GM10847 (cell line): ENCODE results near the gene DOCK7.

Experiments
- POLR2A ChIP-seq: IDR thresholded peaks from 2 replicates; pipeline ENCODE4 v1.6.1; 2011; ENCODE audit not compliant: insufficient read length; ENCODE audit errors: extremely low read depth

DOCK7 gene, protein sequence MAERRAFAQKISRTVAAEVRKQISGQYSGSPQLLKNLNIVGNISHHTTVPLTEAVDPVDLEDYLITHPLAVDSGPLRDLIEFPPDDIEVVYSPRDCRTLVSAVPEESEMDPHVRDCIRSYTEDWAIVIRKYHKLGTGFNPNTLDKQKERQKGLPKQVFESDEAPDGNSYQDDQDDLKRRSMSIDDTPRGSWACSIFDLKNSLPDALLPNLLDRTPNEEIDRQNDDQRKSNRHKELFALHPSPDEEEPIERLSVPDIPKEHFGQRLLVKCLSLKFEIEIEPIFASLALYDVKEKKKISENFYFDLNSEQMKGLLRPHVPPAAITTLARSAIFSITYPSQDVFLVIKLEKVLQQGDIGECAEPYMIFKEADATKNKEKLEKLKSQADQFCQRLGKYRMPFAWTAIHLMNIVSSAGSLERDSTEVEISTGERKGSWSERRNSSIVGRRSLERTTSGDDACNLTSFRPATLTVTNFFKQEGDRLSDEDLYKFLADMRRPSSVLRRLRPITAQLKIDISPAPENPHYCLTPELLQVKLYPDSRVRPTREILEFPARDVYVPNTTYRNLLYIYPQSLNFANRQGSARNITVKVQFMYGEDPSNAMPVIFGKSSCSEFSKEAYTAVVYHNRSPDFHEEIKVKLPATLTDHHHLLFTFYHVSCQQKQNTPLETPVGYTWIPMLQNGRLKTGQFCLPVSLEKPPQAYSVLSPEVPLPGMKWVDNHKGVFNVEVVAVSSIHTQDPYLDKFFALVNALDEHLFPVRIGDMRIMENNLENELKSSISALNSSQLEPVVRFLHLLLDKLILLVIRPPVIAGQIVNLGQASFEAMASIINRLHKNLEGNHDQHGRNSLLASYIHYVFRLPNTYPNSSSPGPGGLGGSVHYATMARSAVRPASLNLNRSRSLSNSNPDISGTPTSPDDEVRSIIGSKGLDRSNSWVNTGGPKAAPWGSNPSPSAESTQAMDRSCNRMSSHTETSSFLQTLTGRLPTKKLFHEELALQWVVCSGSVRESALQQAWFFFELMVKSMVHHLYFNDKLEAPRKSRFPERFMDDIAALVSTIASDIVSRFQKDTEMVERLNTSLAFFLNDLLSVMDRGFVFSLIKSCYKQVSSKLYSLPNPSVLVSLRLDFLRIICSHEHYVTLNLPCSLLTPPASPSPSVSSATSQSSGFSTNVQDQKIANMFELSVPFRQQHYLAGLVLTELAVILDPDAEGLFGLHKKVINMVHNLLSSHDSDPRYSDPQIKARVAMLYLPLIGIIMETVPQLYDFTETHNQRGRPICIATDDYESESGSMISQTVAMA (N-terminal part only)

DNA sequence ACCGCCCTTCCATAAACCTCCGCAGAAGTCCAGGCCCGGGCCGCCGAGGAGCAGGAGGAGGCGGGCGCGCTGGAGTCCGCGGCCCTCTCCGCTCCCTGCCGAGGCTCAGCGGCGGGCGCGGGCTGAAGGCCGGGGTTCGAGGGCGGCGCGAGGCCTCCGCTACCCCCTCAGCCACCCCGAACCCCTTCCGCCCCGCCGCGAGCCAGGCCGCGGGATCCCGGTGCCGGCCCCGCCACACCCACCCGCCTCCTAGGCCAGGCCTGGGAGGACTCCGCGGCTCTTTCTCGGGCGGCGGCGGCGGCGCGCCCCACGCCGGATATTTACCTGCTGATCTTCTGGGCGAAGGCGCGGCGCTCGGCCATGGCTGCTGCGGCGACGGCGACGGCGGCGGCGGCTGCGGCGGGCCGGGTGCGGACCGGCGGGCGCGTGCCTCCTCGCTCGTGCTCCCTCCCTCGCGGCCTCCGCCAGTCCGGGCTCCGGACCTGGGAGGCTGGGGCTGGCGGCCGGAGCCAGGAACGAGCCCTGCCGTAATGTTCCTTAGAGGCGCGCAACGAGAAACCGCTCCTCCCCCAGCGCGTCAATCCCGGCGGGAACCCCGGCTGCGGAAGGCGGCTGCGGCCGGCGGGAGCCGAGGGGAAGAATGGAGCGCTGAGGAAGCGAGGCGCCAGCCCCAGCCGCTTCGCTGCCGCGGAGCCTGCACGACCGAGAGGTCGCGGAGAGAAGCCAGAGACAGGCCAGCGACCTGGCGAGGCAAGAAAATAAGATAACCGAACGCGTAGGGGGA is at the start of gene DOCK7:
Gene DOCK7 (minus strand): TSS at position 484 of the 784 bp plus-strand sequence. CDS start 122 bp downstream, at position 362.
- TF ChIP-seq POLR2A: no peak

DNA sequence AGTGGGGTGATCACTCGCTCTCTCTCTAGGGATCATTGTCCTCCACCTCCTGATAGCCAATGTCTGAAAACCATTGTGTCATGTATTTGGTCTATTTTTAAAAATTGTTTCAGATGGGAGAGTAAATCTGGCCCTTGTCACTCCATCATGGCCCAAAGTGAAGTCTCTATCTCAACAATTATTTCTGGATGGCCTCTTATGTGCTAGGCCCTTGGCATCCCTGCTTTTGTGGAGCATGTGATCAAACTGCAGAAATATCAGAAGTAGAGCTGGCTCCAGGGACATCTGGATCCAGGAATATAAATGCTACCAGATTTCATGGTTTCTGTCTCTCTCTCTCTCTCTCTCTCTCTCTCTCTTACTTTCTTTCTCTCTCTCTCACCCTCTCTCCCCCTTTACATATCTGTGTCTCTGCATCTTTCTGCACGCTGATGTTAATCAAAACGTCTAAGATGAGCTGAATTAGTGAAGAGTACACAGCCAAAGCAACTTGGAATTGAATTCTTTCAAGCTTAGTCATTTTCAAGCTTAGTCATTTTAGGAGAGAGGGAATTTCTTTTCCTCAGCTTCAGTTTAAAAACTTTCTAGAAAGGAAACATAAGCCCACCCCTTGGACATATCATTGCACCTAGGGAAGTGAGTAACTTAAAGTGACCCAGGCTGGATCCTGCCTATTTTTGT is 47.4 kb upstream of the DOCK7 start:
- no peak for TF ChIP-seq POLR2A

DNA sequence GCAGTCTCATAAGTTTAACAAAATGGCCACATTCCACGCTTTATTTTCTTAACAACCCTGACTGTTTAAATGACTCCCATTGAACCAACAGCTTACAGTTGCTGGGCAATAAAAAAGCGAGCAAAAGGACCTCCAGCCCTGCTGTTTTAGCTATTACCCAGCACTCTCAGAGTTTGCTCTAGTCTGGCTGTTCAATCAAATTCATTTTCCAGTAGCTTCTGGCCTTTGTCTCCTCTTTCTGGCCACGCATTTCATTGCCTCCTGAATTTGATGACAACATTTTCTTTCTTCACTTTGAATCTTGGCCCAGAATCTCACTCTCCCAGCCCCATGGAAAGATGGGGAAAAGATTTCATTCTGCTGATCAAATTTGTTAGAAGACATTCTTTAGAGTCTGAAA is 44.1 kb upstream of the DOCK7 start:
- no peak for TF ChIP-seq POLR2A

DNA sequence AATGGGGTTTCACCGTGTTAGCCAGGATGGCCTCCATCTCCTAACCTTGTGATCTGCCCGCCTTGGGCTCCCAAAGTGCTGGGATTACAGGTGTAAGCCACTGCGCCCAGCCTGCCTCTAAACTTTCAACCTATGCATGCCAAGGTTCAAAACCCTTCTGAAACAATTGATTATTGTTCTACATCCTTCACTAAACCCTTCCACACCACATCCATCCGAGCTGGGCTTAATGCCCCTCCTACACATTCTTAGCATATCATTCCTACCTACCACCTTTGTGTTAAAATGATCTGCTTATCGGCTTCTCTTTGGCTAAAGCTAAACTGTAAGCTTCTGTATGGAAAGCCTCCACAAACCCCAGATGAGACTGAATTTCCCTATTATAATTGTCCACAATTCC is 40.8 kb upstream of the DOCK7 start:
- TF ChIP-seq POLR2A: no peak

DNA sequence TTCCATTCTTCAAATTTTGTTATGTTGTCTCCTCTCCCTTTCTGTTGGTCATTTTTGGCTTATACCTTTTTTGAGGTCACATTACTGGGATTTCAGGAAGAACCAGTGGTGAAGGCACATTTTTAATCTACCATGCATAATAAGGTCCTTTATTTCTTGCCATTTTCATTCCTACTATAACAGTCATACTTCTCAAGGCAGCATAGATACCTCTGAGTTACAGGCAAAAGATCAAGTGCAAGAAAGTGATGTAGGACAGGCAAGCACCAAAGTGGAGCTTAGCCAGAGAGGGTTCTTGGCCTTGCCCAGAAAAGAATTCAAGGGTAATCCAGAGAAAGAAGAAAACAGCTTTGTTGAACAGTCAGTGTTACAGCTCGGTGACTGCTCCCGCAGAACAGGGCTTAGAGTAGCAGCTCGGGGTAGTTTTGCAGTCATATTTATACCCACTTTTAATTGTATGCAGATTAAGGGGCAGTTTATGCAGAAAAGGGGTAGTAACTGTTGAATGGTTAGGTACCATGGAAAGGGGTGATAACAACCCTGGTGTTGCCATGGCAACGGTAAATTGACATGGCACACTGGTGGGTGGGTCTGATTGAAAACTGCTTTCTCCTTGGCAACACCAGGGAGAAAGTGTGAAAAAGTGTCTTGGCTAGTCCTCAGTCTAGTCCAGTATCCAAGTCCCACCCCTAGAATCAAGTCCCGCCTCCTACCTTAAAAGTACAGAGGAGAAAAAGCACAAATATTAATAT is 39.6 kb upstream of the DOCK7 start:
- TF ChIP-seq POLR2A: no peak

DNA sequence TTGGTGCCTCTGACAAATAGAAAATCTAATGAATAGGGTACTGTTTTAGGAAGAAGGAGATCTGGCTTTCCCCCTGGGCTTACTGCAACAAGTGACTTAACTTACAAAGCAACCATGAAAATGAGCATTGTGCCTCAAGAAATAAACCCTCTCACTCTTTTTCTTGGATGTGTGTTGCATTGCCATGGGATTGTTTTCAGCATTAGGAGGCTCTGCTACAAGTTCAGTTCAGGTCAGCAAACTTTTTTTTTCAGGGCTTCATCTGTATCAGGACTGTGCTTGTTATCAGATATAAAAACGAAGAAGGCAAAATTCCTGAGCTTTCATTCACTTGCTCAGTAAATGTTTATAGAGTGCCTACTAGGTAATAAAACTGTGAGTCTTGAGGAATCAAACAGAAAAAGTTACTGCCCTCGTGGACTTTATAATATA is 37.8 kb upstream of the DOCK7 start:
- no peak for TF ChIP-seq POLR2A

DNA sequence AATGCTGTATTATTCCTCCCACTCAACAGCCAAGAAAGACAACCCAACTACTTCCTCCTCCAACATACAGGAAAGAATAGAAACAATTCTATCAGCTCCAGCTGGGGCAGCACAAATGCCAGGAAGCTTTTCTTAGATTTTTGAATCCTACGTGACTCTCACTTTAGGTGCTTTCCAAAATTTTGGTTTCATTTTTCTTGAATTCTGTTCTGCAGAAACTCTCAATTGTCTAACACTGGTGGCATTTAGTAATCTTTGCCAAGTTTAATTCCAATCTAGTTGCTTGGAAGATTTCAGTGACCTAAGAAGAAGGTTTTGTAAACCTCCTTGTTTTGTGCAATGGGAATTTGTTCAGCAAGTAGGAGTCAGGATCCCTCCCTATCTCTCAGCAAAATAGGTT is 37.1 kb upstream of the DOCK7 start:
- TF ChIP-seq POLR2A: no peak

DNA sequence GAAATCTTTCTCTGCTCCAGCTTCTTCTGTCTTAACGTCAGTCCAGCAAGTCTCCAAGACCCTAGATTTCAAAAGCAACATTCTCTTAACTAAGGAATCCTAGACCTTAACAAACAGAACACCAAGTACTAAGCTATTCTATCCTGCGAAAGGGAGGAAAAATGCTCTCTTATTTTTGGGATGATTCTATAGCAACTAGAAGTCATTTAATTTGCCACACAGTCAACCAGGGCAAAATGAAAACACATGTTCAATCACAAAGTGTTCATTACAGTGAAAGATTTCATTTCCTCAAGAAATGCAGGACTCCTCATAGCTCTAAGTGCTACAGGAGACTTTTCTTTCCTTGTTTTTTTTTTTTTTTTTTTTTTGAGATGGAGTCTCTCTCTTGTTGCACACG is 36.2 kb upstream of the DOCK7 start:
- no peak for TF ChIP-seq POLR2A

DNA sequence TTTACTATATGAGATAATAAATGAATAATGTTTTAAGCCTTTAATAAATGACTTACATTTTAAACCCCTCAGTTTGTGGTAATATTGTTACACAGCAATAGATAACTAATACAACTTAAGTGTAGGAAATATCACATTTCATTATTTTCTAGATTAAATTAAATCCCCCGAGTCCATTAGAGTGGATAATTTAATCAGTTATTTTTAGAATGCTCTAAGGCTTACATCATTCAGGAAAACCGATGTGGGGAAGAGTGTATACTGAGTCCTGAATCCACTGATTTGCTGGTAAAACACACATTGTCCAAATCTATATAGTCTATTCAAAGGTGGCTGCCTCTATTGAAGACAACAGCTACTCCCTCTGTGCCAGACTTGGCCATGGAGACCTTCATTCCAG is 35.7 kb upstream of the DOCK7 start:
- TF ChIP-seq POLR2A: no peak

DNA sequence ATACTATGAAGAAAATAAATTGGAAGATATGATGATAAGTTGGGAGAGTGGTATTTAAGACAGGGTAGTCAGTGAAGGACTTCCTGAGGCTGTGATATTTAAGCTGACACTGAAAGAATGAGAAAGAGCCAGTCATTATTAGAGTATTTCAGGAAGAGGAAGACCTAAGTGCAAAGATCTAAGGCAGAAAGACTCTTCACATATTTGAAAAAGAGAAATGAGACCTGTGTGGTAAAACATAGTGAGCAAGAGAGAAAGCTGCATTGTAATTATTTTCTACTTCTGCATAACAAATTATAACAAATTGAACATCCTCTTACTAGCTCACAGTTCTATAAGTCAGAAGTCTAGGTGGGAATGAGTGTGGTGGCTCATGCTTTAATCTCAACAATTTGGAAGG is 34.6 kb upstream of the DOCK7 start:
- no peak for TF ChIP-seq POLR2A

DNA sequence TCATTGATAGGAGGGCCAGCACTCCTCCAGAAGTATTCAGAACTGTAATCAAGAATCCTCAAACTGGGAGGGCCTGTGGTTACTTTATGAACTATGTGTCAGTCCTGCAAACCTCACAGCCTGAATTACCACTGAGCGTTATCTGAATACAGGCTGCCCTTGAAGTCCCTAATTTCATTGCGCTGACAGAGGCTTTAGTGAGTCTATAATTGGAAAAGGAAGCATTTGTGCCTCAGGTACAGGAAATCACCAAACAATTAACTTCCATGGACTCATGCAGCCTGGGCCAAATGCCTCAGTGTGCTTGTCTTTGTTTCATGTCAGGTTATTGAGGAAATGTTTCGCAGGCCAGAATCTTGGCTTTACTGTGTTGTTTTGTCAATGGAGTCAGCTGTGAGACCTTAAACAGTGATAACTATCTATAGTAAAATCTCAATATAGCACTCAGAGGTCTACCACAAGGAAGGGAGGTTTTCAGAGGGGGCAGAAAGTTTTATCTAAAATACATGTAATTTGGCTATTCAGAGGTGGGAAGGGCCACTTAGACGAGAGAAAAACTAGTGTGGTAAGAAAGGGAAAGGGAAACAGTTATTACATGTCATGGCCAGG is 32.9 kb upstream of the DOCK7 start:
- no peak for TF ChIP-seq POLR2A

DNA sequence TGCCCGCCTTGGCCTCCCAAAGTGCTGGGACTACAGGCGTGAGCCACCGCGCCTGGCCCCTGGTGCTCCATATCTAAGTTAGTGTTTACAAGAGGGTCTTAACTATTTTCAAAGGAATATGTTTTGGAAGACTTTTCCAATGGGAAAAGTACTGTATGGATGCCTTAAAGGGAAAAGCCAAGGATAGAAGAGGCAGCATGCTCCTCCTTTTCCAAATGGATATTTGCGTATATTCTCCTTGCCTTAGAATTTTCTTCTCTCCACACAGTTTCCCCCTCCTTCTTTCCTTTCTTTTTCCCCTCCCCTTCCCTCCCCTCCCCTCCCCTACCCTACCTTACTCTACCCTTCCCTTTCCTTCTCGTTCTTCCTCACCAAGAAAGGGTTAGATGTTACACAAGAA is 29.3 kb upstream of the DOCK7 start:
- no peak for TF ChIP-seq POLR2A

DNA sequence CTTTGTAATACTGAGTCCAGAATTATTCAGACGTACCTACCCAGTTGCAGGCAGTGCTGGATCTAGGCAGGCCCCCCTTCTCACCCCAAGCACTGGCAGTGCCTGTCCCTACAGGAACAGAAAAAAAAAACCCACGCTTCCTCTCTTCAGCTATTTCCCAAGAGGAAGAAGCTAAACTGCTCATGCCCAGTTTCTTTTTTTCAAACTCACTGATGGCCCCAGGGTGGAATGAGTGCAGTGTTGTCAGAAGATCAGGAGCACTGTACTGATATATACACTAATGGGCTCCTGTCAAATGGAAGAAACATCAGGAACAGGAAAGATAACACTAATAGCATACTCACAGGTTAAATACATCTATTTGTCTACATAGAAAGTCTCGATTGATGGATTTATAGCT is 28.2 kb upstream of the DOCK7 start:
- no peak for TF ChIP-seq POLR2A
